Right cardiac atrium (tissue), 5 donors: Measurements from ENCODE around the gene KLRF1. TPM values are rescaled to one million over a fixed set of nuclear protein-coding genes. Genes with fewer than 3 reads are reported as not detected.

ENCODE experiments used
- ATAC-seq, 2 donors: fragments of 200-7000 bp; cut with Tn5 transposase; one replicate each; pipeline versions ENCODE4 v1.8.0 to v1.9.1; 2020; ENCODE audit warnings: moderate library complexity in 2 of 2, mild to moderate bottlenecking in 1 of 2
- DNase-seq, 3 donors: peaks; one replicate each; pipeline ENCODE4 v3.0.0-alpha.2; 2020
- H3K27ac ChIP-seq: one replicate; pipeline ENCODE4 v1.5.1; 2013; ENCODE audit warnings: mild to moderate bottlenecking, low read length, control low read depth, moderate library complexity
- H3K27me3 ChIP-seq: one replicate; pipeline ENCODE4 v1.6.1; 2013; ENCODE audit not compliant: control insufficient read depth, insufficient read depth
- H3K4me1 ChIP-seq: one replicate; pipeline ENCODE4 v1.6.1; 2013; ENCODE audit warnings: low read length; ENCODE audit not compliant: control insufficient read depth, insufficient read depth
- H3K4me3 ChIP-seq: one replicate; pipeline ENCODE4 v1.5.1; 2013; ENCODE audit warnings: low read length, control low read depth
- H3K9me3 ChIP-seq: one replicate; pipeline ENCODE4 v1.6.1; 2013; ENCODE audit warnings: low read length; ENCODE audit not compliant: control insufficient read depth
- WGBS: extraction: QIAGEN DNeasy Blood & Tissue Kit; methylation state at CpG from one replicate; pipeline ENCODE4 v1.1.7; 2013; 5-methylcytosine and 5-hydroxymethylcytosine counted together
- intact Hi-C, 4 donors: fragments of 100-400 bp; cut with DNase I; formaldehyde crosslinking; loops; one replicate each; pipeline versions ENCODE4 v1.11.0 to v1.14.0; 2022 to 2023
- polyA plus RNA-seq: library from polyadenylated mRNA; stranded (reverse); fragments of 200-250 nt; gene quantifications from one replicate; pipeline ENCODE4 v1.2.3, GENCODE V29; 2013
- total RNA-seq, 4 donors: library from RNA; stranded (reverse); fragmentation: NEBNext Ultra II Directional; extraction: Animal tissue kit (Norgen Biotek cat#: 25700); gene quantifications; one replicate each; pipeline ENCODE4 v1.2.1, GENCODE V29; 2021
- donor health status: healthy with polysubstance abuse.
- donor health status: DM: no; HTN: yes; CAD: no.
- donor health status: DM: no; HTN: no; CAD: no.
- donor health status: DM: no; HTN: yes; CAD: no; lungs with severe emphysema.
- donor health status: DM: yes; HTN: yes; CAD: no.

The KLRF1 gene
- total and polyA plus RNA-seq, 5 donors, result 0.28 to 1.6 (median 0.56) TPM

DNA sequence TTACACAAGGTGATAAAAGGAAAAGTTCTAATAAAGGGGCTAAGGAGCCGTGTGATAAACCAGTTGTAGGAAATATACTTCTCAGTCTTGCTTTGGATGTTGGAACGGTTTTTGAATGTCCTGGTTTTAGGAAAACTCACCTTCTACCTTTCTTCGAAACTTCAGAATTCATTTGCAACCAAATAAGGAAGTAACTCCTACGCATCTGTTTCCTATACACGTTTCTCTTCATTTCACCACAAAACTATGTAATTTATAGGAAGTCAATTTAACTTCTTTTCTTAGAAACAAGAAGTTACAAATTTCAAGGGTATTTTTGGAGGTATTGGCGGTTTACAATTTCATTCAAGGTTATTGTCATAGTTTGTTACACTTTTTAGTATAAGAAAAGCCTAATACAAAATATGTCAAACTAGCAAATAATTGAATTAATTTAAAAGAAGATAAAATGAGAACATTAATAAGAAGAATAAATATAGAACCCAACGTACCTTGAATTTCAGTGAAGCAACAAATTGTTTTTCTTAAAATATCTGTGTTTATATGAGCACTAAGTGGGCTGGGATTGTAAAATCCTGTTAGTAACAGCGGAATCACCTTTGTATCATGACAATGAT is 33.4 kb upstream of the KLRF1 start:
- peaks cover 4% of the 10 kb centered on the region for H3K27me3 ChIP-seq
- ATAC-seq, result no peak
- no peak for DNase-seq
- intact Hi-C loops, result loop anchor here in 1 of 4 donors (5.0 kb wide), 1 partner anchor 37 kb away; no protein-coding TSS in a partner anchor
- no peaks in the 10 kb centered on the region for H3K9me3 ChIP-seq
- 67% methylated on average over 8 of the region's 8 CpGs for WGBS
- H3K4me1 ChIP-seq, result no peaks in the 10 kb centered on the region
- H3K4me3 ChIP-seq, result no peak overlapping the region
- no peak overlapping the region for H3K27ac ChIP-seq

- ATAC-seq, result no peak
- Histone ChIP-seq H3K27ac (no peak overlapping the region), H3K9me3 (no peaks in the 10 kb centered on the region), H3K4me1 (no peaks in the 10 kb centered on the region), H3K27me3 (peaks cover 4% of the 10 kb centered on the region), H3K4me3 (no peak overlapping the region)
- intact Hi-C loops, result loop anchor here in 1 of 4 donors (5.0 kb wide), 1 partner anchor 37 kb away; no protein-coding TSS in a partner anchor
- no peak for DNase-seq
- 46% methylated on average over 2 of the region's 2 CpGs for WGBS
Observed at GRCh38 chr12:9794484-9795093, 32.7 kb upstream of the KLRF1 start.

- intact Hi-C loops, result no loop called here
- Histone ChIP-seq H3K27me3 (peaks cover 4% of the 10 kb centered on the region), H3K4me3 (no peak overlapping the region), H3K27ac (no peak overlapping the region), H3K4me1 (no peaks in the 10 kb centered on the region), H3K9me3 (no peaks in the 10 kb centered on the region)
- DNase-seq, result no peak
- 90% methylated on average over 2 of the region's 2 CpGs for WGBS
- ATAC-seq, result no peak
Observed at GRCh38 chr12:9795945-9796344, 31.3 kb upstream of the KLRF1 start.

DNA sequence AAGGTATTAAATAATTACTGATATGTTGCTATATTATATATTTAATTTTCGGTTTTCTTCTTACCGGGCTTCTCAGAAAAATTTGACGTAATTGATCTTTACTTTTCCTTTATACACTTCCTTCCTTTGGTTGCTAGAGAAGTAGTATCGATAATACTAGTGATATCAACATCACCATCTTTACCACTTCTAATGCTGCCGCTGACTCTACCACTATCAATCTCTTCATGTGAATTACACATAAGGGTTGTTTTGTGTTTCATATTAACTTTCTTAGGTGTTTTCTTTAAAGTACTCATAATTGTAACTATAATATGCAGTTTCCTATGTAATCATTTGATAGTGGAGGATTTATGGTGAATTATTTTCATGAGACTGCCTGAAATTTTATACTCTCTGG is 30.9 kb upstream of the KLRF1 start:
- Histone ChIP-seq H3K27ac (no peak overlapping the region), H3K27me3 (peaks cover 4% of the 10 kb centered on the region), H3K9me3 (no peaks in the 10 kb centered on the region), H3K4me1 (no peaks in the 10 kb centered on the region), H3K4me3 (no peak overlapping the region)
- intact Hi-C loops, result no loop called here
- WGBS, result 88% methylated on average over 5 of the region's 5 CpGs
- DNase-seq, result no peak
- no peak for ATAC-seq

GRCh38 chr12:9796971-9797370 is 30.3 kb upstream of the KLRF1 start:
- H3K27me3 ChIP-seq, result peaks cover 4% of the 10 kb centered on the region
- WGBS, result 61% methylated on average over 7 of the region's 7 CpGs
- H3K9me3 ChIP-seq, result no peaks in the 10 kb centered on the region
- DNase-seq, result no peak
- no peak overlapping the region for H3K27ac ChIP-seq
- ATAC-seq, result no peak
- no peaks in the 10 kb centered on the region for H3K4me1 ChIP-seq
- no peak overlapping the region for H3K4me3 ChIP-seq
- intact Hi-C loops, result no loop called here

GRCh38 chr12:9797722-9798619 is 29.3 kb upstream of the KLRF1 start:
- DNase-seq (no peak), ATAC-seq (peak; percentile 49 to 82)
- no peaks in the 10 kb centered on the region for H3K4me1 ChIP-seq
- WGBS, result 55% methylated on average over 7 of the region's 7 CpGs
- H3K27ac ChIP-seq, result no peak overlapping the region
- intact Hi-C loops, result no loop called here
- no peaks in the 10 kb centered on the region for H3K9me3 ChIP-seq
- no peaks in the 10 kb centered on the region for H3K27me3 ChIP-seq
- no peak overlapping the region for H3K4me3 ChIP-seq

DNA sequence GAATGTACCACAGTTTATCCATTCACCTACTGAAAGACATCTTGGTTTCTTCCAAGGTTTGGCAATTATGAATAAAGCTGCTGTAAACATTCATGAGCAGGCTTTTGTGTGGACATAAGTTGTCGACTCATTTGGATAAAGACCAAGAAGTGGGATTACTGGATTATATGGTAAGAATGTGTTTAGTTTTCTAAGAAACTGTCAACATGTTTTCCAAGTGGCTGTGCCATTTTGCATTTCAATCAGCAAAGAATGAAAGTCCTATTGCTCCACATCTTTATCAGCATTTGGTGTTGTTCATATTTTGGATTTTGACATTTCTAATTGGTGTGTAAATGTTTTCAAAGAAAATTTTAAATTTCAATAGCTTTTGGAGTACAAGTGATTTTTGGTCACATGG is 27.3 kb upstream of the KLRF1 start:
- Histone ChIP-seq H3K4me3 (no peak overlapping the region), H3K4me1 (no peaks in the 10 kb centered on the region), H3K27ac (no peak overlapping the region), H3K9me3 (no peaks in the 10 kb centered on the region), H3K27me3 (no peaks in the 10 kb centered on the region)
- WGBS, result 72% methylated on average over 1 of the region's 1 CpG
- ATAC-seq, result no peak
- DNase-seq, result no peak
- intact Hi-C loops, result no loop called here

DNA sequence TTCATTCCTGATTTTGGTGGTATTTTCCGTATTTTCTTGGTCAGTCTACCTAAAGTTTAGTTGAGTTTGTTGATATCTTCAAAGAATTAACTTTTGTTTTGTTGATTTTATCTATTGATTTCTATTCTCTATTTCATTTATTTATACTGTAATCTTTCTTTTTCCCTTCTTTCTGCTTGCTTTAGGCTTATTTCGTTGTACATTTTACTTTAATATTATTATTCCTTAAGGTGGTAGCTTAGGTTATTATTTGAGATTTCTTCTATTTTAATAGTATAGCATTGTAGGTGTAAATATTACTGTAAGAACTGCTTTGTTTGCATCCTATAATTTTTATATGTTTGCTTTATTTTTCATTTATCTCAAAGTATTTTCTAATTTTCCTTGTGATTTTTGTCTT is 21.4 kb upstream of the KLRF1 start:
- intact Hi-C loops, result no loop called here
- H3K4me3 ChIP-seq, result no peak overlapping the region
- WGBS, result 95% methylated on average over 2 of the region's 2 CpGs
- no peaks in the 10 kb centered on the region for H3K27me3 ChIP-seq
- DNase-seq, result no peak
- H3K4me1 ChIP-seq, result no peaks in the 10 kb centered on the region
- no peak overlapping the region for H3K27ac ChIP-seq
- no peak for ATAC-seq
- H3K9me3 ChIP-seq, result no peaks in the 10 kb centered on the region

DNA sequence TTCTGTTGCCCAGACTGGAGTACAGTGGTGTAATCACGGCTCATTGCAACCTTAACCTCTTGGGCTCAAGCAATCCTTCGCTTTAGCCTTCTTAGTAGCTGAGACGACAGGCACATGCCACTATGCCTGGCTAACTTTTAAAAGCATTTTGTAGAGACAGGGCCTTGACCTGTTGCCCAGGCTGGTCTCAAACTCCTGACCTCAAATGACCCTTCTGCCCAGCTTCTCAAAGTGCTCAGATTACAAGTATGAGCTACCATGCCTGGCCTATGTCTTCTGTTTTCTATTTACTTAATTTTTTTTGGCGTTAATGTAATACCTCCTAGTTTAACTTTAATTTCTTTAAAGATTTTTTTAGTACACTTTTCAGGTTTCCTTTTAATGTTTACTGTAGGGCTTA is 20.6 kb upstream of the KLRF1 start:
- DNase-seq (no peak), ATAC-seq (no peak)
- H3K4me1 ChIP-seq, result no peaks in the 10 kb centered on the region
- H3K27me3 ChIP-seq, result no peaks in the 10 kb centered on the region
- no peak overlapping the region for H3K27ac ChIP-seq
- intact Hi-C loops, result no loop called here
- no peak overlapping the region for H3K4me3 ChIP-seq
- no peaks in the 10 kb centered on the region for H3K9me3 ChIP-seq
- 80% methylated on average over 4 of the region's 4 CpGs for WGBS

DNA sequence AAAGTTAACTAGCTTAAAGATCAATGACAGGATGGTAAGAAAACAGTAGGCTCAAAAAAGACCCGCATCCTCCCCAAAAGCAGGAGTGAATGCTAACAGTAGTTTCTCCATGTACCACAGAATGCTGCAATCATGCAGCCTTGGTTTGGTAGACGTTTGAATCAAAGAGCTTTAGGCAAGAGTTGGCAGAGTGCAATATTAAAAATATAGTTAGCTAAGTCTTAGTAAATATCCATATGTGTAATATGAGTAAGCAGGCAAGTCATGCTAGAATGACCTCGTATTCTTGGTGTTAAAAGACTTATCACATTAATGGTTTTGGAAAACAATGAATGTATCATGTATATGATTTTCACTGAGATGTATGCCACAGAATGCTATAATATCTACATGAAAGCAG is 18.8 kb upstream of the KLRF1 start:
- no peak overlapping the region for H3K27ac ChIP-seq
- no peak for DNase-seq
- intact Hi-C loops, result no loop called here
- H3K4me1 ChIP-seq, result no peaks in the 10 kb centered on the region
- no peak overlapping the region for H3K4me3 ChIP-seq
- 65% methylated on average over 3 of the region's 3 CpGs for WGBS
- no peaks in the 10 kb centered on the region for H3K27me3 ChIP-seq
- no peak for ATAC-seq
- no peaks in the 10 kb centered on the region for H3K9me3 ChIP-seq

DNA sequence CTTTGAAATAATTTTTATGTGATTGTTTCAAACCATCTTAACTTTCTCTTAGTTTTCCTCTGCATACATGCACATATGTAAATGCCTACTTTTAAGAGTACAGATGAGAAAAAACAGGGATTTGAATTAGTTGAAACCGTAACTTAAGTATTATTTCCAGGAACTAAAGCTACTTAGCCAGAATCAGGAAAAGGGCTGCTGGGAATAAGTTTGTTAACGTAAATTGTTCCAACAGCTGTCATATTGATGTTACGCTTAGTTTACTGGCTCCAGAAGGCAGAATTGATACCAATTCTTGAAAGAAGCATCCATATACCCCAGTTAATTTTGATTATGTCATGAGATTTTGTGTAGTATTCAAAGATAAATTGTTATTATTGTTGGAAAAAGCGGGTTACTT is 17.9 kb upstream of the KLRF1 start:
- Histone ChIP-seq H3K27ac (no peak overlapping the region), H3K27me3 (no peaks in the 10 kb centered on the region), H3K4me1 (no peaks in the 10 kb centered on the region), H3K9me3 (no peaks in the 10 kb centered on the region), H3K4me3 (no peak overlapping the region)
- WGBS, result 66% methylated on average over 4 of the region's 4 CpGs
- ATAC-seq, result no peak
- intact Hi-C loops, result no loop called here
- no peak for DNase-seq
